HCT116 (cell line): Measurements from ENCODE around the gene FBLN7. TPM values are rescaled to one million over a fixed set of nuclear protein-coding genes. Genes with fewer than 3 reads are reported as not detected.

Source experiments
- ATAC-seq: fragments of 200-7000 bp; cut with Tn5 transposase; 2 replicates; pipeline ENCODE4 v1.9.1; 2020; ENCODE audit warnings: mild to moderate bottlenecking, moderate library complexity
- BruUV-seq: library from RNA; stranded (reverse); fragments of 400-500 nt; replicated peaks from 2 replicates; lab custom pipeline; 2021; lab: Mats Ljungman, UMichigan
- CTCF ChIA-PET: fragments of 300-600 bp; sonication (Branson Sonifier 250); formaldehyde crosslinking; loops from one replicate; lab custom pipeline; 2021; ENCODE audit warnings: antibody characterized with exemption; lab: Charles Lee
- POLR2A ChIA-PET: fragments of 300-600, 350-600 bp; sonication (Branson Sonifier 250); formaldehyde crosslinking; loops from one replicate; lab custom pipeline; 2021; ENCODE audit warnings: antibody characterized with exemption; lab: Charles Lee
- RAD21 ChIA-PET, 2 experiments: fragments of 300-600 bp; sonication (Branson Sonifier 250); formaldehyde crosslinking; loops; one replicate each; lab custom pipeline; 2023; ENCODE audit warnings: low total read pairs in 2 of 2; ENCODE audit not compliant: uncharacterized antibody in 2 of 2, unreplicated experiment in 2 of 2, low non-redundant PET in 1 of 2; lab: Charles Lee
- DNase-seq: peaks from one replicate; pipeline ENCODE4 v3.0.0-alpha.2; 2010; ENCODE audit warnings: low read depth, low spot score
- H2AFZ ChIP-seq: fragments of 200-600 bp; shearing (Covaris generic), sonication (generic); 2 replicates; pipeline ENCODE4 v1.6.1; 2017; ENCODE audit warnings: low read depth, mixed run types, mixed read lengths, antibody characterized with exemption, low read length; ENCODE audit not compliant: poor library complexity, severe bottlenecking
- H3K27ac ChIP-seq: 2 replicates; pipeline ENCODE4 v1.5.1; 2012; ENCODE audit warnings: low read depth, low read length
- H3K27me3 ChIP-seq: fragments of 200-600 bp; sonication (generic); 2 replicates; pipeline ENCODE4 v1.6.1; 2016; ENCODE audit warnings: mixed run types, low read length, mixed read lengths; ENCODE audit not compliant: insufficient read depth
- H3K36me3 ChIP-seq, 2 experiments: fragments of 200-500 bp in 1 of 2; fragments of 200-600 bp in 1 of 2; sonication (Bioruptor generic) in 1 of 2; sonication (generic) in 1 of 2; 2 replicates each; pipeline versions ENCODE4 v1.5.1 to v1.6.1; 2014 to 2016; ENCODE audit warnings: low read length in 2 of 2, inconsistent platforms in 1 of 2, mixed read lengths in 1 of 2, mixed run types in 1 of 2; ENCODE audit not compliant: insufficient read depth in 2 of 2, control insufficient read depth in 1 of 2
- H3K4me1 ChIP-seq, 2 experiments: fragments of 200-600 bp in 1 of 2; sonication (generic) in 1 of 2; 2 replicates each; pipeline versions ENCODE4 v1.5.1 to v1.6.1; 2012 to 2017; ENCODE audit warnings: low read length in 2 of 2, inconsistent platforms in 1 of 2, mild to moderate bottlenecking in 1 of 2, mixed read lengths in 1 of 2, mixed run types in 1 of 2, moderate library complexity in 1 of 2; ENCODE audit not compliant: insufficient read depth in 2 of 2, control insufficient read depth in 1 of 2
- H3K4me2 ChIP-seq: fragments of 200-600 bp; sonication (generic); 2 replicates; pipeline ENCODE4 v1.6.1; 2017; ENCODE audit warnings: mixed run types, low read length, mixed read lengths
- H3K4me3 ChIP-seq, 2 experiments: fragments of 200-600 bp in 1 of 2; sonication (generic) in 1 of 2; replicated peaks in 1 of 2; 2 replicates each; pipeline ENCODE4 v1.5.1; 2011 to 2016; ENCODE audit warnings: low read length in 2 of 2, control low read depth in 1 of 2, low read depth in 1 of 2, mild to moderate bottlenecking in 1 of 2, mixed read lengths in 1 of 2, mixed run types in 1 of 2
- H3K79me2 ChIP-seq: fragments of 200-600 bp; sonication (generic); 2 replicates; pipeline ENCODE4 v1.6.1; 2017; ENCODE audit warnings: mild to moderate bottlenecking, mixed run types, low read length, moderate library complexity, mixed read lengths; ENCODE audit not compliant: insufficient read depth
- H3K9ac ChIP-seq: fragments of 200-600 bp; sonication (generic); 2 replicates; pipeline ENCODE4 v1.6.1; 2016; ENCODE audit warnings: low read length, mixed read lengths
- H3K9me2 ChIP-seq: fragments of 200-600 bp; sonication (generic), shearing (Covaris generic); 2 replicates; pipeline ENCODE4 v1.6.1; 2017; ENCODE audit warnings: mixed run types, mild to moderate bottlenecking, moderate library complexity; ENCODE audit not compliant: insufficient read depth
- H3K9me3 ChIP-seq, 2 experiments: fragments of 200-500 bp in 1 of 2; fragments of 200-600 bp in 1 of 2; sonication (Bioruptor generic) in 1 of 2; sonication (generic) in 1 of 2; 2 replicates each; pipeline ENCODE4 v1.6.1; 2014 to 2017; ENCODE audit warnings: low read length in 2 of 2, mixed read lengths in 2 of 2, inconsistent platforms in 1 of 2, low read depth in 1 of 2, mild to moderate bottlenecking in 1 of 2, mixed run types in 1 of 2, moderate library complexity in 1 of 2; ENCODE audit not compliant: control insufficient read depth in 1 of 2, insufficient read depth in 1 of 2
- H4K20me1 ChIP-seq: fragments of 200-600 bp; sonication (generic), shearing (Covaris generic); 2 replicates; pipeline ENCODE4 v1.6.1; 2017; ENCODE audit warnings: mixed run types, mild to moderate bottlenecking, moderate library complexity; ENCODE audit not compliant: insufficient read depth
- CBX3 ChIP-seq: IDR thresholded peaks from 2 replicates; pipeline ENCODE4 v1.6.1; 2012; ENCODE audit warnings: low read depth
- EZH2phosphoT487 ChIP-seq: fragments of 200-600 bp; IDR thresholded peaks from 2 replicates; pipeline ENCODE4 v1.6.1; 2018; ENCODE audit warnings: antibody characterized with exemption, borderline replicate concordance
- POLR2A ChIP-seq: IDR thresholded peaks from 2 replicates; pipeline ENCODE4 v1.7.0; 2011; ENCODE audit warnings: borderline replicate concordance; ENCODE audit not compliant: insufficient read depth, insufficient read length; ENCODE audit errors: extremely low read depth
- RAD21 ChIP-seq: IDR thresholded peaks from 2 replicates; pipeline ENCODE4 v1.6.1; 2012; ENCODE audit warnings: low read depth, mild to moderate bottlenecking
- SIN3A ChIP-seq: IDR thresholded peaks from 2 replicates; pipeline ENCODE4 v1.6.1; 2012; ENCODE audit warnings: low read depth
- SP1 ChIP-seq: IDR thresholded peaks from 2 replicates; pipeline ENCODE4 v1.6.1; 2012; ENCODE audit warnings: low read depth
- TCF7L2 ChIP-seq: IDR thresholded peaks from 2 replicates; pipeline ENCODE4 v1.7.0; 2011; ENCODE audit warnings: borderline replicate concordance, inconsistent platforms; ENCODE audit not compliant: insufficient read depth, insufficient read length; ENCODE audit errors: extremely low read depth
- ZFX ChIP-seq: fragments of 450-650 bp; IDR thresholded peaks from 2 replicates; pipeline ENCODE4 v1.6.1; 2017
- ZNF274 ChIP-seq: fragments of 200-500 bp; sonication (Bioruptor generic); IDR thresholded peaks from 2 replicates; pipeline ENCODE4 v1.6.1; 2014; ENCODE audit warnings: mild to moderate bottlenecking, low read depth, low read length, inconsistent platforms
- intact Hi-C: fragments of 100-400 bp; cut with micrococcal nuclease; formaldehyde crosslinking; loops from 2 replicates; pipeline ENCODE4 v1.10.0; 2022
- total RNA-seq: library from RNA; stranded (reverse); gene quantifications from one replicate; pipeline ENCODE4 v1.2.1, GENCODE V29; 2021; ENCODE audit not compliant: unreplicated experiment
- TF ChIP-seq, protein P1 (sequence below): IDR thresholded peaks from 2 replicates; pipeline ENCODE4 v1.6.1; 2012; ENCODE audit warnings: low read depth

FBLN7 gene
- total RNA-seq, 1 experiment from 2014 or later = 0.34 TPM

GRCh38 chr2:112156152-112156986, 18.2 kb downstream of the FBLN7 start:
- Histone ChIP-seq H3K9me3 (no peaks in the 10 kb centered on the region), H2AFZ (no peak overlapping the region), H3K27me3 (no peaks in the 10 kb centered on the region), H3K4me3 (no peak overlapping the region), H3K9me2 (no peaks in the 10 kb centered on the region), H3K9ac (no peak overlapping the region), H3K36me3 (no peaks in the 10 kb centered on the region), H4K20me1 (no peaks in the 10 kb centered on the region), H3K79me2 (no peaks in the 10 kb centered on the region), H3K4me1 (no peaks in the 10 kb centered on the region), H3K27ac (no peak overlapping the region), H3K4me2 (no peak overlapping the region)
- CTCF ChIA-PET = no interaction called here
- no peak for ATAC-seq
- no peak for DNase-seq
- TF ChIP-seq POLR2A (no peak), CBX3 (no peak), ZFX (no peak), SIN3A (no peak), TCF7L2 (no peak), RAD21 (no peak), ZNF274 (no peak), EZH2phosphoT487 (no peak), SP1 (no peak)
- TF ChIP-seq, protein P1, sequence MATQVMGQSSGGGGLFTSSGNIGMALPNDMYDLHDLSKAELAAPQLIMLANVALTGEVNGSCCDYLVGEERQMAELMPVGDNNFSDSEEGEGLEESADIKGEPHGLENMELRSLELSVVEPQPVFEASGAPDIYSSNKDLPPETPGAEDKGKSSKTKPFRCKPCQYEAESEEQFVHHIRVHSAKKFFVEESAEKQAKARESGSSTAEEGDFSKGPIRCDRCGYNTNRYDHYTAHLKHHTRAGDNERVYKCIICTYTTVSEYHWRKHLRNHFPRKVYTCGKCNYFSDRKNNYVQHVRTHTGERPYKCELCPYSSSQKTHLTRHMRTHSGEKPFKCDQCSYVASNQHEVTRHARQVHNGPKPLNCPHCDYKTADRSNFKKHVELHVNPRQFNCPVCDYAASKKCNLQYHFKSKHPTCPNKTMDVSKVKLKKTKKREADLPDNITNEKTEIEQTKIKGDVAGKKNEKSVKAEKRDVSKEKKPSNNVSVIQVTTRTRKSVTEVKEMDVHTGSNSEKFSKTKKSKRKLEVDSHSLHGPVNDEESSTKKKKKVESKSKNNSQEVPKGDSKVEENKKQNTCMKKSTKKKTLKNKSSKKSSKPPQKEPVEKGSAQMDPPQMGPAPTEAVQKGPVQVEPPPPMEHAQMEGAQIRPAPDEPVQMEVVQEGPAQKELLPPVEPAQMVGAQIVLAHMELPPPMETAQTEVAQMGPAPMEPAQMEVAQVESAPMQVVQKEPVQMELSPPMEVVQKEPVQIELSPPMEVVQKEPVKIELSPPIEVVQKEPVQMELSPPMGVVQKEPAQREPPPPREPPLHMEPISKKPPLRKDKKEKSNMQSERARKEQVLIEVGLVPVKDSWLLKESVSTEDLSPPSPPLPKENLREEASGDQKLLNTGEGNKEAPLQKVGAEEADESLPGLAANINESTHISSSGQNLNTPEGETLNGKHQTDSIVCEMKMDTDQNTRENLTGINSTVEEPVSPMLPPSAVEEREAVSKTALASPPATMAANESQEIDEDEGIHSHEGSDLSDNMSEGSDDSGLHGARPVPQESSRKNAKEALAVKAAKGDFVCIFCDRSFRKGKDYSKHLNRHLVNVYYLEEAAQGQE = no peak
- intact Hi-C loops = no loop called here
- BruUV-seq = no TSS peak
- POLR2A ChIA-PET = no interaction called here
- RAD21 ChIA-PET = no interaction called here
